ENCODE results near the gene OCIAD1.
A peak's percentile ranks its signal among the peaks of the same experiment; 100 is the strongest.

The OCIAD1 gene

GRCh38 chr4:48898733-48899431 is 68.0 kb downstream of the OCIAD1 start:
- no peak for DNase-seq

GRCh38 chr4:48899432-48899749 is 68.5 kb downstream of the OCIAD1 start:
- no peak for DNase-seq

GRCh38 chr4:48899950-48900349 is 69.1 kb downstream of the OCIAD1 start:
- DNase-seq: no peak

GRCh38 chr4:48901196-48901595 is 70.3 kb downstream of the OCIAD1 start:
- DNase-seq: no peak

GRCh38 chr4:48902266-48902665 is 71.4 kb downstream of the OCIAD1 start:
- DNase-seq: no peak

- DNase-seq: no peak
Observed at GRCh38 chr4:48904101-48904500, 73.2 kb downstream of the OCIAD1 start.

- DNase-seq: no peak
Observed at GRCh38 chr4:48904541-48905142, 73.8 kb downstream of the OCIAD1 start.

GRCh38 chr4:48905363-48906015 is 74.6 kb downstream of the OCIAD1 start:
- no peak for DNase-seq

GRCh38 chr4:48906206-48907173 is 75.6 kb downstream of the OCIAD1 start, which contains the start of gene OCIAD2:
Gene OCIAD2 (minus strand): TSS chr4:48906774. CDS start chr4:48904549, 2,225 bp downstream.
- DNase-seq: peak; percentile 92

- DNase-seq: no peak
Observed at GRCh38 chr4:48907706-48908477, 77.0 kb downstream of the OCIAD1 start.

- DNase-seq: no peak
Observed at GRCh38 chr4:48908687-48909086, 77.8 kb downstream of the OCIAD1 start.

- no peak for DNase-seq
Observed at GRCh38 chr4:48909697-48910096, 78.8 kb downstream of the OCIAD1 start.

- no peak for DNase-seq
Observed at GRCh38 chr4:48910511-48910910, 79.6 kb downstream of the OCIAD1 start.
